B cell (primary cell): ENCODE results near the gene ZP2. TPM values are rescaled to one million over a fixed set of nuclear protein-coding genes. Genes with fewer than 3 reads are reported as not detected.

ENCODE experiments used
- ATAC-seq: fragments of 200-7000 bp; cut with Tn5 transposase; one replicate; pipeline ENCODE4 v1.10.0; 2021; ENCODE audit warnings: low read depth, mild to moderate bottlenecking, moderate number of reproducible peaks, moderate library complexity
- CTCF ChIA-PET: fragments of 350-600 bp; sonication (Branson Sonifier 250); formaldehyde crosslinking; loops from one replicate; lab custom pipeline; 2021; ENCODE audit warnings: antibody characterized with exemption, inconsistent platforms; lab: Charles Lee
- POLR2A ChIA-PET: fragments of 350-600 bp; sonication (Branson Sonifier 250); formaldehyde crosslinking; loops from one replicate; lab custom pipeline; 2021; ENCODE audit warnings: antibody characterized with exemption; lab: Charles Lee
- DNase-seq: peaks from one replicate; pipeline ENCODE4 v3.0.0; 2013
- H2AFZ ChIP-seq: 2 replicates; pipeline ENCODE4 v1.6.1; 2012; ENCODE audit warnings: mild to moderate bottlenecking, low read depth, low read length; ENCODE audit not compliant: insufficient read depth, poor library complexity, severe bottlenecking
- H3K27ac ChIP-seq, 2 donors: 1 replicate in 1 of 2; 2 replicates in 1 of 2; pipeline ENCODE4 v1.5.1; 2012 to 2013; ENCODE audit warnings: low read length in 2 of 2, mild to moderate bottlenecking in 2 of 2, moderate library complexity in 1 of 2
- H3K27me3 ChIP-seq, 4 experiments: fragments of 200-600 bp in 1 of 4; sonication (generic) in 1 of 4; replicated peaks in 1 of 4; 1 replicate in 2 of 4; 2 replicates in 2 of 4; pipeline versions ENCODE4 v1.6.1 to v1.7.0; 2013 to 2016; ENCODE audit warnings: low read length in 3 of 4, mild to moderate bottlenecking in 2 of 4, mixed read lengths in 1 of 4, moderate library complexity in 1 of 4; ENCODE audit not compliant: insufficient read depth in 4 of 4, control insufficient read depth in 3 of 4; ENCODE audit errors: control extremely low read depth in 1 of 4
- H3K36me3 ChIP-seq, 2 experiments: replicated peaks in 1 of 2; 1 replicate in 1 of 2; 2 replicates in 1 of 2; pipeline versions ENCODE4 v1.6.1 to v1.7.1; 2013; ENCODE audit warnings: low read length in 1 of 2; ENCODE audit not compliant: insufficient read depth in 2 of 2, control insufficient read depth in 1 of 2; ENCODE audit errors: control extremely low read depth in 1 of 2, extremely low read depth in 1 of 2
- H3K4me1 ChIP-seq, 2 donors: fragments of 200-600 bp in 1 of 2; sonication (generic) in 1 of 2; 1 replicate in 1 of 2; 2 replicates in 1 of 2; pipeline versions ENCODE4 v1.5.1 to v1.6.1; 2013 to 2017; ENCODE audit warnings: low read length in 2 of 2; ENCODE audit not compliant: control insufficient read depth in 2 of 2, insufficient read depth in 2 of 2
- H3K4me2 ChIP-seq: replicated peaks from 2 replicates; pipeline ENCODE3; 2012; ENCODE audit warnings: mild to moderate bottlenecking, low read depth, low read length; ENCODE audit not compliant: poor library complexity, severe bottlenecking
- H3K4me3 ChIP-seq, 5 experiments: fragments of 200-600 bp in 1 of 5; sonication (generic) in 1 of 5; 1 replicate in 3 of 5; 2 replicates in 2 of 5; pipeline versions ENCODE4 v1.5.1 to v1.7.0; 2011 to 2016; ENCODE audit warnings: low read length in 4 of 5, mild to moderate bottlenecking in 4 of 5, low read depth in 2 of 5, control low read depth in 1 of 5, moderate library complexity in 1 of 5; ENCODE audit not compliant: insufficient read depth in 1 of 5; ENCODE audit errors: control extremely low read depth in 1 of 5, extremely low read depth in 1 of 5
- H3K79me2 ChIP-seq: fragments of 200-600 bp; sonication (generic); one replicate; pipeline ENCODE4 v1.6.0; 2016; ENCODE audit warnings: low read length; ENCODE audit not compliant: control insufficient read depth, insufficient read depth
- H3K9ac ChIP-seq: fragments of 200-600 bp; sonication (generic); 2 replicates; pipeline ENCODE4 v1.6.1; 2017; ENCODE audit warnings: mild to moderate bottlenecking, low read length, moderate library complexity
- H3K9me3 ChIP-seq, 3 donors: one replicate each; pipeline versions ENCODE4 v1.6.1 to v1.7.1; 2013; ENCODE audit warnings: low read length in 2 of 3; ENCODE audit not compliant: control insufficient read depth in 2 of 3, insufficient read depth in 1 of 3; ENCODE audit errors: control extremely low read depth in 1 of 3
- H4K20me1 ChIP-seq: 2 replicates; pipeline ENCODE4 v1.6.0; 2012; ENCODE audit warnings: mild to moderate bottlenecking, low read length; ENCODE audit not compliant: insufficient read depth, control insufficient read depth, poor library complexity, severe bottlenecking
- H3K27ac Mint-ChIP-seq: one replicate; pipeline ENCODE4 v1.8.0; 2021; ENCODE audit warnings: mixed read lengths
- H3K27me3 Mint-ChIP-seq: one replicate; pipeline ENCODE4 v1.8.0; 2021; ENCODE audit warnings: mixed read lengths
- H3K4me1 Mint-ChIP-seq: one replicate; pipeline ENCODE4 v1.8.0; 2021; ENCODE audit warnings: mixed read lengths
- H3K4me3 Mint-ChIP-seq: one replicate; pipeline ENCODE4 v1.8.0; 2021; ENCODE audit warnings: mixed read lengths
- H3K9me3 Mint-ChIP-seq: one replicate; pipeline ENCODE4 v1.8.0; 2022; ENCODE audit warnings: mixed read lengths; ENCODE audit not compliant: insufficient read depth
- CTCF ChIP-seq: fragments of 200-600 bp; IDR thresholded peaks from one replicate; pipeline ENCODE4 v1.8.0; 2022; ENCODE audit warnings: antibody characterized with exemption, mild to moderate bottlenecking
- EZH2 ChIP-seq: IDR thresholded peaks from 2 replicates; pipeline ENCODE4 v1.6.1; 2012; ENCODE audit warnings: borderline replicate concordance, low read depth, mild to moderate bottlenecking, moderate library complexity, low read length; ENCODE audit not compliant: insufficient read depth, poor library complexity, severe bottlenecking
- intact Hi-C: fragments of 100-400 bp; cut with micrococcal nuclease; formaldehyde crosslinking; loops from one replicate; pipeline ENCODE4 v1.10.0; 2022
- polyA plus RNA-seq: library from polyadenylated mRNA; depleted of rRNA; stranded (reverse); fragments of >200 nt; gene quantifications from 2 replicates; pipeline ENCODE4 v1.2.3, GENCODE V29; 2012
- total RNA-seq, 2 donors: library from RNA; stranded (reverse); fragments of 120-200 nt in 1 of 2; gene quantifications; 1 replicate in 1 of 2; 2 replicates in 1 of 2; pipeline versions ENCODE4 v1.2.3 to v1.2.4, GENCODE V29; 2013 to 2022

ZP2 gene
- total and polyA plus RNA-seq, 2 donors (not counting 1 experiment from before 2014, with no cell fraction given), result not detected

GRCh38 chr16:21227866-21228265 is 16.5 kb upstream of the ZP2 start:
- ChIA-PET POLR2A (no interaction called here), CTCF (no interaction called here)
- intact Hi-C loops, result no loop called here
- H3K36me3 ChIP-seq, result no peaks in the 10 kb centered on the region
- H3K4me2 ChIP-seq, result no peak overlapping the region
- peaks cover 0 to under 1% (median 0%) of the 10 kb centered on the region in 3 donors for H3K9me3 ChIP-seq
- H3K4me1 Mint-ChIP-seq, result peaks cover 8% of the 10 kb centered on the region
- no peak overlapping the region for H3K9ac ChIP-seq
- ATAC-seq (no peak), DNase-seq (no peak)
- no peaks in the 10 kb centered on the region for H3K4me1 ChIP-seq
- H3K4me3 ChIP-seq, result no peak overlapping the region
- H3K27ac ChIP-seq, result no peak overlapping the region
- no peak overlapping the region for H3K27ac Mint-ChIP-seq
- no peak overlapping the region for H3K4me3 Mint-ChIP-seq
- no peaks in the 10 kb centered on the region for H3K9me3 Mint-ChIP-seq
- TF ChIP-seq EZH2, result no peak
- TF ChIP-seq CTCF, result no peak
- H3K27me3 ChIP-seq, result peaks cover 0 to 8% (median 4%) of the 10 kb centered on the region in 4 experiments
- peaks cover 61% of the 10 kb centered on the region for H3K27me3 Mint-ChIP-seq
- H2AFZ ChIP-seq, result no peak overlapping the region
- no peaks in the 10 kb centered on the region for H3K79me2 ChIP-seq
- no peaks in the 10 kb centered on the region for H4K20me1 ChIP-seq

GRCh38 chr16:21226749-21227148 is 15.4 kb upstream of the ZP2 start:
- intact Hi-C loops, result no loop called here
- Mint-ChIP-seq H3K27ac (no peak overlapping the region), H3K4me3 (no peak overlapping the region), H3K9me3 (no peaks in the 10 kb centered on the region), H3K4me1 (peaks cover 15% of the 10 kb centered on the region), H3K27me3 (peaks cover 63% of the 10 kb centered on the region)
- ATAC-seq, result no peak
- Histone ChIP-seq H3K27me3 (peaks cover 0 to 13% (median 5%) of the 10 kb centered on the region in 4 experiments), H3K4me3 (no peak overlapping the region), H3K36me3 (no peaks in the 10 kb centered on the region), H4K20me1 (no peaks in the 10 kb centered on the region), H2AFZ (no peak overlapping the region), H3K4me1 (no peaks in the 10 kb centered on the region), H3K79me2 (no peaks in the 10 kb centered on the region), H3K9ac (no peak overlapping the region), H3K27ac (no peak overlapping the region), H3K9me3 (no peaks in the 10 kb centered on the region), H3K4me2 (no peak overlapping the region)
- CTCF ChIA-PET, result no interaction called here
- no peak for DNase-seq
- POLR2A ChIA-PET, result no interaction called here
- TF ChIP-seq CTCF (no peak), EZH2 (no peak)
